K562 (cell line): ENCODE results near the gene CAMK1D.

Experiments
- CREB1 ChIP-seq, 2 experiments: sonication (generic) in 1 of 2; formaldehyde crosslinking in 1 of 2; IDR thresholded peaks; 2 replicates each; pipeline versions ENCODE4 v1.6.1 to v1.8.0; 2012 to 2022; ENCODE audit warnings: inconsistent platforms in 1 of 2, mild to moderate bottlenecking in 1 of 2, missing genetic modification reagents in 1 of 2, moderate library complexity in 1 of 2
- EP300 ChIP-seq: IDR thresholded peaks from 2 replicates; pipeline ENCODE4 v1.6.1; 2012; ENCODE audit warnings: low read length, improper control_type of control experiment
- FOS ChIP-seq: IDR thresholded peaks from 3 replicates; pipeline ENCODE4 v1.6.1; 2011; ENCODE audit not compliant: insufficient read length; ENCODE audit errors: extremely low read depth
- FOXA1 ChIP-seq: fragments of 450-650 bp; IDR thresholded peaks from 2 replicates; pipeline ENCODE4 v1.6.1; 2016; ENCODE audit warnings: mild to moderate bottlenecking, borderline replicate concordance
- LARP7 ChIP-seq: fragments of 450-650 bp; IDR thresholded peaks from 2 replicates; pipeline ENCODE4 v1.6.1; 2016
- NFYB ChIP-seq: IDR thresholded peaks from 2 replicates; pipeline ENCODE4 v1.6.1; 2011; ENCODE audit warnings: mild to moderate bottlenecking, moderate library complexity; ENCODE audit not compliant: insufficient read length; ENCODE audit errors: extremely low read depth
- PHF8 ChIP-seq: fragments of 200-600 bp; sonication (generic); IDR thresholded peaks from 2 replicates; pipeline ENCODE4 v1.6.1; 2012; ENCODE audit warnings: mixed run types, mild to moderate bottlenecking, inconsistent platforms, low read length, moderate library complexity, borderline replicate concordance
- POLR3A ChIP-seq: IDR thresholded peaks from 2 replicates; pipeline ENCODE4 v1.6.1; 2011; ENCODE audit warnings: borderline replicate concordance, mild to moderate bottlenecking, moderate library complexity; ENCODE audit not compliant: insufficient read length, insufficient read depth; ENCODE audit errors: extremely low read depth
- SP2 ChIP-seq: IDR thresholded peaks from 2 replicates; pipeline ENCODE4 v1.6.1; 2011; ENCODE audit warnings: mild to moderate bottlenecking, low read depth, low read length, moderate library complexity; ENCODE audit not compliant: poor library complexity, severe bottlenecking; ENCODE audit errors: extremely low read depth
- TCF7 ChIP-seq: sonication (generic); IDR thresholded peaks from 2 replicates; pipeline ENCODE4 v1.6.1; 2016; ENCODE audit warnings: antibody characterized with exemption, borderline replicate concordance
- TF ChIP-seq, protein P1 (sequence below), 3 experiments: IDR thresholded peaks in 2 of 3; conservative IDR thresholded peaks in 1 of 3; 2 replicates each; pipeline ENCODE4 v1.5.1; 2011 to 2012; ENCODE audit warnings: low read length in 3 of 3, mild to moderate bottlenecking in 3 of 3, control low read depth in 2 of 3, improper control_type of control experiment in 1 of 3, inconsistent platforms in 1 of 3, low read depth in 1 of 3, mixed read lengths in 1 of 3, moderate library complexity in 1 of 3; ENCODE audit not compliant: insufficient read depth in 2 of 3

DNA sequence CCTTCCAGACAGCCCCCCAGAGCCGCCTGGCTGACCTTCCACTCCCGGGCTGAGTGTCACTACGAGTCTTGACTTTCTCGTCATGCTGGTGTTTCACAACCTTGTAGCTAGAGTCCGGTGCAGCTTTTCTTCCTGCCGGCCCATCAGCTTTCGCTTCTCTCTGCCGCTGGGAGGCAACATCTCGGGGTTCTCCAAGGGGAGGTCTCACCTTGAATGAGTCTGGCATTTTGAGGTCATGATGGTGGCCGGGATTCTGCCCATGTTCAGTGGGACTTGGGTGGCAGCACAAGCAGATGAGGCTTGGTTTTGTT lies 285.2 kb downstream of the CAMK1D start:
- TF ChIP-seq FOS (no peak), EP300 (no peak), SP2 (no peak), FOXA1 (no peak), LARP7 (no peak), TCF7 (no peak), CREB1 (IDR thresholded peaks at IDR 0.05) (no peak), CREB1 (CRISPR knock-in tag; IDR thresholded peaks at IDR 0.05) (no peak), POLR3A (no peak), NFYB (no peak), PHF8 (no peak)
- TF ChIP-seq, protein P1, sequence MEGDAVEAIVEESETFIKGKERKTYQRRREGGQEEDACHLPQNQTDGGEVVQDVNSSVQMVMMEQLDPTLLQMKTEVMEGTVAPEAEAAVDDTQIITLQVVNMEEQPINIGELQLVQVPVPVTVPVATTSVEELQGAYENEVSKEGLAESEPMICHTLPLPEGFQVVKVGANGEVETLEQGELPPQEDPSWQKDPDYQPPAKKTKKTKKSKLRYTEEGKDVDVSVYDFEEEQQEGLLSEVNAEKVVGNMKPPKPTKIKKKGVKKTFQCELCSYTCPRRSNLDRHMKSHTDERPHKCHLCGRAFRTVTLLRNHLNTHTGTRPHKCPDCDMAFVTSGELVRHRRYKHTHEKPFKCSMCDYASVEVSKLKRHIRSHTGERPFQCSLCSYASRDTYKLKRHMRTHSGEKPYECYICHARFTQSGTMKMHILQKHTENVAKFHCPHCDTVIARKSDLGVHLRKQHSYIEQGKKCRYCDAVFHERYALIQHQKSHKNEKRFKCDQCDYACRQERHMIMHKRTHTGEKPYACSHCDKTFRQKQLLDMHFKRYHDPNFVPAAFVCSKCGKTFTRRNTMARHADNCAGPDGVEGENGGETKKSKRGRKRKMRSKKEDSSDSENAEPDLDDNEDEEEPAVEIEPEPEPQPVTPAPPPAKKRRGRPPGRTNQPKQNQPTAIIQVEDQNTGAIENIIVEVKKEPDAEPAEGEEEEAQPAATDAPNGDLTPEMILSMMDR (IDR thresholded peaks at IDR 0.05 in 2 of 3, conservative IDR thresholded peaks at IDR 0.05 in 1 of 3; ENCODE audit: insufficient read depth in 2 of 3, low read depth in 1 of 3, low read length in 3 of 3), result no peak
